ENCODE data around the gene SORCS3.

Gene SORCS3

DNA sequence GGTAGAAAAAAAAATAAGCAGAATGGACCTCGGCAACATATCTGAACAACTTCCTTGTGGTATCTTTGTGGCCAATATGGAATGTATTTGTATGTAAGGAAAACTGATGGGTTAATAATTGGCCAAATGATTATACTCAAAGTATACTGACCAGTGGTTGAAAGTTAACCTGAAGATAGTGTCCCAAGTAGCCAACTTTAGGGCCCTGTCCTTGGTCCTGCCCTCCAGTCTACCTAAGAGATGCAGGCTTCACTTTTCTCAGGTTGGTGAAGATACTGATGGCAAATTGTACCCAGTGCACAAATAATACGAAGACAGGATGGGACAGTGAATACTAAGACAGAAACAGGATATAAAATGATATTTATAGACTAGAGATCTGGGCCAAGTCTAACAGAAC is 109.2 kb downstream of the SORCS3 start:
- no peaks in the 10 kb centered on the region for H3K79me2 ChIP-seq (ENCODE audit: insufficient read depth, low read length)
- H3F3A ChIP-seq (ENCODE audit: low read depth) = no peaks in the 10 kb centered on the region
- H4K20me1 ChIP-seq (ENCODE audit: insufficient read depth, low read length, poor library complexity, severe bottlenecking) = no peaks in the 10 kb centered on the region
- H3K4me3 ChIP-seq (ENCODE audit: low read length, poor library complexity, severe bottlenecking) = no peak overlapping the region
- no peaks in the 10 kb centered on the region for H3K27me3 ChIP-seq (ENCODE audit: insufficient read depth, low read length, poor library complexity, severe bottlenecking)
- no peak overlapping the region for H3K4me2 ChIP-seq (ENCODE audit: low read depth, low read length, poor library complexity, severe bottlenecking)
- no peak for TF ChIP-seq EZH2phosphoT487 (IDR thresholded peaks at IDR 0.05; ENCODE audit: borderline replicate concordance)
- TF ChIP-seq, protein P1, sequence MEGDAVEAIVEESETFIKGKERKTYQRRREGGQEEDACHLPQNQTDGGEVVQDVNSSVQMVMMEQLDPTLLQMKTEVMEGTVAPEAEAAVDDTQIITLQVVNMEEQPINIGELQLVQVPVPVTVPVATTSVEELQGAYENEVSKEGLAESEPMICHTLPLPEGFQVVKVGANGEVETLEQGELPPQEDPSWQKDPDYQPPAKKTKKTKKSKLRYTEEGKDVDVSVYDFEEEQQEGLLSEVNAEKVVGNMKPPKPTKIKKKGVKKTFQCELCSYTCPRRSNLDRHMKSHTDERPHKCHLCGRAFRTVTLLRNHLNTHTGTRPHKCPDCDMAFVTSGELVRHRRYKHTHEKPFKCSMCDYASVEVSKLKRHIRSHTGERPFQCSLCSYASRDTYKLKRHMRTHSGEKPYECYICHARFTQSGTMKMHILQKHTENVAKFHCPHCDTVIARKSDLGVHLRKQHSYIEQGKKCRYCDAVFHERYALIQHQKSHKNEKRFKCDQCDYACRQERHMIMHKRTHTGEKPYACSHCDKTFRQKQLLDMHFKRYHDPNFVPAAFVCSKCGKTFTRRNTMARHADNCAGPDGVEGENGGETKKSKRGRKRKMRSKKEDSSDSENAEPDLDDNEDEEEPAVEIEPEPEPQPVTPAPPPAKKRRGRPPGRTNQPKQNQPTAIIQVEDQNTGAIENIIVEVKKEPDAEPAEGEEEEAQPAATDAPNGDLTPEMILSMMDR (conservative IDR thresholded peaks at IDR 0.05; ENCODE audit: low read length) = no peak
- no peak overlapping the region for H2AFZ ChIP-seq (ENCODE audit: low read length)
- no peak overlapping the region for H3K9ac ChIP-seq (ENCODE audit: low read depth, low read length, poor library complexity, severe bottlenecking)
- no peaks in the 10 kb centered on the region for H3K9me3 ChIP-seq (ENCODE audit: insufficient read depth, low read depth, low read length)
- H3K36me3 ChIP-seq (ENCODE audit: insufficient read depth, low read length) = no peaks in the 10 kb centered on the region
- H3K4me1 ChIP-seq (ENCODE audit: insufficient read depth, low read length, poor library complexity, severe bottlenecking) = no peaks in the 10 kb centered on the region
- no peaks in the 10 kb centered on the region for H3K9me2 ChIP-seq (replicated peaks; ENCODE audit: low read depth, low read length)

DNA sequence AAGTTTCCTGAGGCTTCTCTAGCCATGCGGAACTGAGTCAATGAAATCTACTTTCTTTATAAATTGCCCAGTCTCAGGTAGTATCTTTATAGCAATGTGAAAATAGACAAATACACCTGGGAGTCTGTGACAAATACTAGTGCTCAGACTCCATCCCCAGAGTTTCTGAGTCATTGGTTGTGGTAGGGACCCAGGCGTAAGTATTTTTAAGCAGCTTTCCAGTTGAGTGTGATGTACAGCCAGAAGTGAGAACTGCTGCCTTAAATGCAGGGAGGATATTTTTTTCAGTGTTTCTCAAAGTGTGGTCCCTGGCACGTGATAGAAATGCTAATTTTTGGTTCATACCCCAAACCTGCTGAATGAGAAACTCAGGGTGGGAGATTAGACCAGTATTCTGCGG is 121.7 kb downstream of the SORCS3 start:
- TF ChIP-seq EZH2phosphoT487 (IDR thresholded peaks at IDR 0.05; ENCODE audit: borderline replicate concordance) = no peak
- TF ChIP-seq, protein P1 (conservative IDR thresholded peaks at IDR 0.05; ENCODE audit: low read length) = no peak
- H3F3A ChIP-seq (ENCODE audit: low read depth) = no peaks in the 10 kb centered on the region
- no peaks in the 10 kb centered on the region for H3K9me2 ChIP-seq (replicated peaks; ENCODE audit: low read depth, low read length)
- no peak overlapping the region for H3K9ac ChIP-seq (ENCODE audit: low read depth, low read length, poor library complexity, severe bottlenecking)
- no peaks in the 10 kb centered on the region for H3K9me3 ChIP-seq (ENCODE audit: insufficient read depth, low read depth, low read length)
- H3K4me1 ChIP-seq (ENCODE audit: insufficient read depth, low read length, poor library complexity, severe bottlenecking) = no peaks in the 10 kb centered on the region
- H3K4me2 ChIP-seq (ENCODE audit: low read depth, low read length, poor library complexity, severe bottlenecking) = no peak overlapping the region
- H2AFZ ChIP-seq (ENCODE audit: low read length) = no peak overlapping the region
- no peaks in the 10 kb centered on the region for H3K36me3 ChIP-seq (ENCODE audit: insufficient read depth, low read length)
- no peaks in the 10 kb centered on the region for H4K20me1 ChIP-seq (ENCODE audit: insufficient read depth, low read length, poor library complexity, severe bottlenecking)
- H3K27me3 ChIP-seq (ENCODE audit: insufficient read depth, low read length, poor library complexity, severe bottlenecking) = no peaks in the 10 kb centered on the region
- no peaks in the 10 kb centered on the region for H3K79me2 ChIP-seq (ENCODE audit: insufficient read depth, low read length)
- no peak overlapping the region for H3K4me3 ChIP-seq (ENCODE audit: low read length, poor library complexity, severe bottlenecking)

DNA sequence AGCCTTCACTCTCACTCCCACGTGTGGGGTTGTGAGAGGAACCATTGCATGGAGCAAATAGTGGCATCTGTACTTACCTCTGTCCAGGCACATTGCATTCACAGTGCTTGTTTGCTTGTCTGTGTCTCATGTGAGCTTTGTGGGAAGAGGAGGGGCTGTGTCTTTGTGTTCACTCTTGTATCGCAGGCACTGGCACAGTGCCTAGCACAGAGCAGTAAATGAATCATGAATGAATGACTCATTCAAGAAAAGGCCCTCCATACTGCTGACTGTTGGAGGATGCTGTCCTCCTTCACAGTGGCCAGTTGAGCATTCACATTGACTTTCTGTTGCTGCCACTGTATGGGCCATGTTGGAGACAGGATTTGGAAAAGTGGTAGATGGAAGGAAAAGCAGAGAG is 125.3 kb downstream of the SORCS3 start:
- Histone ChIP-seq H3K9me3 (ENCODE audit: insufficient read depth, low read depth, low read length) (no peaks in the 10 kb centered on the region), H3K4me1 (ENCODE audit: insufficient read depth, low read length, poor library complexity, severe bottlenecking) (no peaks in the 10 kb centered on the region), H3F3A (ENCODE audit: low read depth) (no peaks in the 10 kb centered on the region), H3K79me2 (ENCODE audit: insufficient read depth, low read length) (no peaks in the 10 kb centered on the region), H3K27me3 (ENCODE audit: insufficient read depth, low read length, poor library complexity, severe bottlenecking) (no peaks in the 10 kb centered on the region), H4K20me1 (ENCODE audit: insufficient read depth, low read length, poor library complexity, severe bottlenecking) (no peaks in the 10 kb centered on the region), H2AFZ (ENCODE audit: low read length) (no peak overlapping the region), H3K9me2 (replicated peaks; ENCODE audit: low read depth, low read length) (no peaks in the 10 kb centered on the region), H3K36me3 (ENCODE audit: insufficient read depth, low read length) (no peaks in the 10 kb centered on the region), H3K9ac (ENCODE audit: low read depth, low read length, poor library complexity, severe bottlenecking) (no peak overlapping the region), H3K4me2 (ENCODE audit: low read depth, low read length, poor library complexity, severe bottlenecking) (no peak overlapping the region), H3K4me3 (ENCODE audit: low read length, poor library complexity, severe bottlenecking) (no peak overlapping the region)
- TF ChIP-seq EZH2phosphoT487 (IDR thresholded peaks at IDR 0.05; ENCODE audit: borderline replicate concordance) = no peak
- TF ChIP-seq, protein P1 (conservative IDR thresholded peaks at IDR 0.05; ENCODE audit: low read length) = no peak

Measured in Loucy (cell line).